Ovary (tissue), 3 donors: ENCODE data around the gene LGALS3.

Experiments
- CTCF ChIP-seq, 3 donors: fragments of 450-650 bp in 2 of 3; fragments of 200-600 bp in 1 of 3; IDR thresholded peaks; one replicate each; pipeline versions ENCODE4 v1.5.1 to v1.8.0; 2016 to 2022; ENCODE audit warnings: antibody characterized with exemption in 3 of 3, mild to moderate bottlenecking in 1 of 3
- EP300 ChIP-seq: sonication (generic); formaldehyde crosslinking; IDR thresholded peaks from one replicate; pipeline ENCODE4 v1.6.1; 2017; ENCODE audit warnings: antibody characterized with exemption
- POLR2A ChIP-seq: fragments of 450-650 bp; IDR thresholded peaks from one replicate; pipeline ENCODE4 v1.6.1; 2017; ENCODE audit warnings: antibody characterized with exemption, mild to moderate bottlenecking, moderate library complexity
- donor health status: DM: no; HTN: no; CAD: no.

- TF ChIP-seq CTCF (IDR thresholded peaks at IDR 0.05), result no peak
- no peak for TF ChIP-seq POLR2A
- no peak for TF ChIP-seq EP300
These were observed 19.2 kb upstream of the LGALS3 start for GRCh38 chr14:55109836-55110235.
